Spleen (tissue), 11 donors: ENCODE measurements around the gene FBLN1. TPM values are rescaled to one million over a fixed set of nuclear protein-coding genes. Genes with fewer than 3 reads are reported as not detected.

Experiments
- DNase-seq: peaks from one replicate; pipeline ENCODE4 v3.0.0-alpha.2; 2020
- H3K27ac ChIP-seq, 8 donors: fragments of 200-600 bp; sonication (generic) in 7 of 8; 1 replicate in 4 of 8; 2 replicates in 4 of 8; pipeline versions ENCODE4 v1.5.0 to v1.8.0; 2016 to 2021; ENCODE audit warnings: inconsistent platforms in 4 of 8, mild to moderate bottlenecking in 4 of 8, moderate library complexity in 1 of 8
- H3K27me3 ChIP-seq, 7 donors: fragments of 200-600 bp; sonication (generic) in 6 of 7; replicated peaks in 1 of 7; 1 replicate in 4 of 7; 2 replicates in 3 of 7; pipeline versions ENCODE4 v1.5.0 to v1.8.0; 2016 to 2021; ENCODE audit warnings: inconsistent platforms in 3 of 7, mild to moderate bottlenecking in 1 of 7
- H3K36me3 ChIP-seq, 6 donors: fragments of 200-600 bp; sonication (generic) in 5 of 6; 1 replicate in 4 of 6; 2 replicates in 2 of 6; pipeline versions ENCODE4 v1.5.0 to v1.8.0; 2016 to 2021; ENCODE audit warnings: inconsistent platforms in 2 of 6
- H3K4me1 ChIP-seq, 6 donors: fragments of 200-600 bp; sonication (generic) in 5 of 6; 1 replicate in 3 of 6; 2 replicates in 3 of 6; pipeline versions ENCODE4 v1.5.0 to v1.8.0; 2016 to 2021; ENCODE audit warnings: inconsistent platforms in 3 of 6
- H3K4me3 ChIP-seq, 8 donors: fragments of 200-600 bp; sonication (generic) in 7 of 8; 1 replicate in 4 of 8; 2 replicates in 4 of 8; pipeline versions ENCODE4 v1.5.0 to v1.8.0; 2016 to 2021; ENCODE audit warnings: inconsistent platforms in 4 of 8, mild to moderate bottlenecking in 4 of 8, moderate library complexity in 2 of 8
- H3K9me3 ChIP-seq, 8 donors: fragments of 200-600 bp; sonication (generic) in 7 of 8; 1 replicate in 4 of 8; 2 replicates in 4 of 8; pipeline versions ENCODE4 v1.5.0 to v1.8.0; 2016 to 2021; ENCODE audit warnings: inconsistent platforms in 4 of 8
- CTCF ChIP-seq, 11 experiments: fragments of 200-600 bp in 7 of 11; fragments of 450-650 bp in 4 of 11; sonication (generic) in 4 of 11; IDR thresholded peaks in 8 of 11; conservative IDR thresholded peaks in 3 of 11; 1 replicate in 7 of 11; 2 replicates in 4 of 11; pipeline versions ENCODE4 v1.4.0 to v1.8.0; 2016 to 2021; ENCODE audit warnings: antibody characterized with exemption in 11 of 11, inconsistent platforms in 4 of 11, mild to moderate bottlenecking in 1 of 11
- POLR2A ChIP-seq, 3 donors: fragments of 450-650 bp; IDR thresholded peaks; one replicate each; pipeline ENCODE4 v1.5.1; 2017; ENCODE audit warnings: antibody characterized with exemption in 3 of 3, mild to moderate bottlenecking in 1 of 3
- POLR2AphosphoS5 ChIP-seq, 3 donors: sonication (generic); formaldehyde crosslinking; IDR thresholded peaks; one replicate each; pipeline ENCODE4 v1.5.1; 2017; ENCODE audit warnings: antibody characterized with exemption in 3 of 3
- WGBS, 5 donors: extraction: QIAGEN DNeasy Blood & Tissue Kit in 3 of 5; methylation state at CpG; one replicate each; pipeline versions ENCODE4 v1.1.5 to v1.1.7; 2013 to 2018; 5-methylcytosine and 5-hydroxymethylcytosine counted together
- intact Hi-C: fragments of 100-400 bp; cut with DNase I; formaldehyde crosslinking; loops from one replicate; pipeline ENCODE4 v1.15.0; 2023; ENCODE audit warnings: low total_unique reads
- polyA plus RNA-seq, 3 donors: library from polyadenylated mRNA; stranded (reverse); fragments of 200-250 nt; gene quantifications; one replicate each; pipeline ENCODE4 v1.2.1, GENCODE V29; 2013
- total RNA-seq, 7 donors: library from RNA; depleted of rRNA in 3 of 7; stranded (reverse); fragments of >200 nt in 3 of 7; fragmentation: NEBNext Ultra II Directional in 4 of 7; extraction: Animal tissue kit (Norgen Biotek cat#: 25700) in 4 of 7; gene quantifications; one replicate each; pipeline versions ENCODE4 v1.1.0 to v1.2.1, GENCODE V29; 2016 to 2021
- donor health status: healthy with polysubstance abuse.
- donor health status: DM: no; HTN: no; CAD: no; lungs with moderate emphysema.
- donor health status: DM: no; HTN: no; CAD: no.
- donor health status: Bipolar disorder and iron deficiency.
- donor health status: healthy.
- donor health status: DM: no; HTN: no; CAD: no.
- donor health status: DM: yes; HTN: yes; CAD: no.

Gene FBLN1
- total and polyA plus RNA-seq, 10 donors, result 1.9 to 20.3 (median 11.0) TPM

GRCh38 chr22:45518136-45518535 is 15.5 kb downstream of the FBLN1 start:
- Histone ChIP-seq H3K4me1 (no peaks in the 10 kb centered on the region), H3K36me3 (no peaks in the 10 kb centered on the region), H3K27ac (no peak overlapping the region), H3K9me3 (no peaks in the 10 kb centered on the region), H3K27me3 (peaks cover 0 to 48% (median 0%) of the 10 kb centered on the region in 7 donors), H3K4me3 (no peak overlapping the region)
- WGBS, 5 donors, result 85 to 90% (median 86%) methylated on average over 6 to 7 of the region's 7 CpGs
- TF ChIP-seq CTCF (IDR thresholded peaks at IDR 0.05 in 8 of 11, conservative IDR thresholded peaks at IDR 0.05 in 3 of 11) (no peak), POLR2AphosphoS5 (IDR thresholded peaks at IDR 0.05) (no peak), POLR2A (IDR thresholded peaks at IDR 0.05) (no peak)
- intact Hi-C loops, result no loop called here
- no peak for DNase-seq

DNA sequence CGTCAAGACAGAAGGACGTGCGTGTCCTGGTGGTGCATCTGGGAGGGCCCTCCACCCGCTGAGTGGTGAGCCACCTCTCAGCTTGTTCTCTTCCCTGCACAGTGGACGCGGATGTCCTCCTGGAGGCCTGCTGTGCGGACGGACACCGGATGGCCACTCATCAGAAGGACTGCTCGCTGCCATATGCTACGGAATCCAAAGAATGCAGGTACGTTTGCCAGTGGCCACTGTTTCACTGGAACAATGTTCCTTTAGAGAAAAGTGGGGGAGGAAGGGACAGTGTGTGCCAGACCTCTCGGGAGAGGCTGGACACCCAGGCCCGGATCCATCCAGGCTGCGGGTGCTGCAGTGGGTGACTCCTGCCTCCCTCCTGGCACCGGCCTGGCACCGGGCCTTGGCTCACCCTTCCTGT is 15.9 kb downstream of the FBLN1 start:
- Histone ChIP-seq H3K4me3 (no peak overlapping the region), H3K36me3 (no peaks in the 10 kb centered on the region), H3K9me3 (no peaks in the 10 kb centered on the region), H3K27me3 (peaks cover 0 to 48% (median 0%) of the 10 kb centered on the region in 7 donors), H3K27ac (no peak overlapping the region), H3K4me1 (no peaks in the 10 kb centered on the region)
- intact Hi-C loops, result no loop called here
- no peak for DNase-seq
- WGBS, 5 donors, result 83 to 94% (median 91%) methylated on average over 17 of the region's 17 CpGs
- TF ChIP-seq POLR2A (IDR thresholded peaks at IDR 0.05) (no peak), CTCF (IDR thresholded peaks at IDR 0.05 in 8 of 11, conservative IDR thresholded peaks at IDR 0.05 in 3 of 11) (no peak), POLR2AphosphoS5 (IDR thresholded peaks at IDR 0.05) (no peak)

GRCh38 chr22:45521178-45521577 is 18.5 kb downstream of the FBLN1 start:
- 64 to 90% (median 85%) methylated on average over 3 to 5 of the region's 5 CpGs for WGBS, 5 donors
- Histone ChIP-seq H3K4me1 (no peaks in the 10 kb centered on the region), H3K36me3 (no peaks in the 10 kb centered on the region), H3K4me3 (no peak overlapping the region), H3K27me3 (peaks cover 0 to 35% (median 0%) of the 10 kb centered on the region in 7 donors), H3K9me3 (no peaks in the 10 kb centered on the region), H3K27ac (no peak overlapping the region)
- intact Hi-C loops, result no loop called here
- DNase-seq, result no peak
- TF ChIP-seq POLR2AphosphoS5 (IDR thresholded peaks at IDR 0.05) (no peak), POLR2A (IDR thresholded peaks at IDR 0.05) (no peak), CTCF (IDR thresholded peaks at IDR 0.05 in 8 of 11, conservative IDR thresholded peaks at IDR 0.05 in 3 of 11) (no peak)

DNA sequence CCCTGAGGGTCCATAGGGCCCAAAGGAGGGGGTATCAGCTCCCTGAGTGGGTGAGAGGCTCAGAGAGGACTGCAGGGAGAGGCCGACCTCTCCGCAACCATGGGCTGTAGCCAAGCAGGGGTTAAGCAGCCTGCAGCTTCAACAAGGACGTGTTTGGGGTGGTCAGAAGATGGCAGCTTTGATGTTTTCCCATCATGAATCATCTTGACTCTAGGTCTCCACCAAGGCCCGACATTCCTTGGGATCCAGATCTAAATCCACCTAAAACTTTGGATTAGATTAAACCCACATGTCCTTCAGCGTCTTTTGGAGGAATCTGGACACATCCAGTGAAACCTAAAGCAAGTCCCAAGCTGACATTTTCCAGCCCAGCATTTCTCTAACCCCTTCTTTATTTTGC is 19.8 kb downstream of the FBLN1 start:
- WGBS, 5 donors, result 51 to 84% (median 73%) methylated on average over 4 to 5 of the region's 5 CpGs
- Histone ChIP-seq H3K27ac (no peak overlapping the region), H3K4me3 (no peak overlapping the region), H3K9me3 (no peaks in the 10 kb centered on the region), H3K36me3 (no peaks in the 10 kb centered on the region), H3K4me1 (no peaks in the 10 kb centered on the region), H3K27me3 (peaks cover 0 to 22% (median 0%) of the 10 kb centered on the region in 7 donors)
- TF ChIP-seq POLR2AphosphoS5 (IDR thresholded peaks at IDR 0.05) (no peak), CTCF (IDR thresholded peaks at IDR 0.05 in 8 of 11, conservative IDR thresholded peaks at IDR 0.05 in 3 of 11) (no peak), POLR2A (IDR thresholded peaks at IDR 0.05) (no peak)
- no peak for DNase-seq
- intact Hi-C loops, result no loop called here
